HG03460 (cell line): ENCODE measurements around the gene GPATCH2L.

Experiments used
- ATAC-seq: cut with Tn5 transposase; IDR thresholded peaks from one replicate; pipeline ENCODE4 v1.9.1; 2021; ENCODE audit not compliant: unreplicated experiment

GPATCH2L gene

GRCh38 chr14:76252471-76252870 lies 100.7 kb downstream of the GPATCH2L start:
- ATAC-seq, result no peak

GRCh38 chr14:76253111-76253510 lies 101.4 kb downstream of the GPATCH2L start:
- ATAC-seq, result no peak

- ATAC-seq, result no peak
These were observed 104.8 kb downstream of the GPATCH2L start for GRCh38 chr14:76256545-76256944.

GRCh38 chr14:76257111-76257803 lies 105.5 kb downstream of the GPATCH2L start:
- no peak for ATAC-seq

- no peak for ATAC-seq
These were observed 106.2 kb downstream of the GPATCH2L start for GRCh38 chr14:76257842-76258397.

GRCh38 chr14:76259029-76259735 lies 107.5 kb downstream of the GPATCH2L start:
- ATAC-seq, result no peak

GRCh38 chr14:76260749-76261148 lies 109.0 kb downstream of the GPATCH2L start:
- no peak for ATAC-seq

- no peak for ATAC-seq
These were observed 109.7 kb downstream of the GPATCH2L start for GRCh38 chr14:76261371-76261811.

- no peak for ATAC-seq
These were observed 110.9 kb downstream of the GPATCH2L start for GRCh38 chr14:76262641-76263040.
